ENCODE results near the gene SKAP1. TPM values are rescaled to one million over a fixed set of nuclear protein-coding genes. Genes with fewer than 3 reads are reported as not detected.
"Not testable (repeated sequence)": the region's sequence is repeated elsewhere in the genome, so short reads cannot be mapped to it uniquely, and the experiment has no call there.

The SKAP1 gene
- total RNA-seq, 1 experiment from 2014 or later: not detected

DNA sequence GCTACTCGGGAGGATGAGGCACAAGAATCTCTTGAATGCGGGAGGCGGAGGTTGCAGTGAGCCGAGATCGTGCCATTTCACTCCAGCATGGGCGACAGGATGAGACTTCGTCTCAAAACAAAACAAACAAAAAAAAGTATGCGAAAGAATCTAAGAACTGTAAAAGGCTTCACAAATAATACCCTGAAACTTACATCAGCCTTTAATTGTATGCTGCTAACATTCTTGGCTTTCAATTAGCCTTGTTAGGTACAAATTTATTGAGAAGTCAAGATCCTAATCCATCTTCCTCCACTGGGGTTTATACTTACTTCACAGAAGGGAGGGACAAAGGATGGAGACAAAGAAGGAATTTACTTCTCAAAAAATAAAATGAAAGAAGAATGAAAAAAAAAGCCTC is 239.1 kb downstream of the SKAP1 start:
- Mint-ChIP-seq H3K27me3 (ENCODE audit: insufficient read depth, unreplicated experiment) (peaks cover 96% of the 10 kb centered on the region), H3K4me3 (ENCODE audit: unreplicated experiment) (no peak overlapping the region), H3K9me3 (ENCODE audit: unreplicated experiment) (no peaks in the 10 kb centered on the region), H3K4me1 (ENCODE audit: insufficient read depth, unreplicated experiment) (no peaks in the 10 kb centered on the region), H3K27ac (ENCODE audit: low read depth, unreplicated experiment) (no peak overlapping the region), H3K36me3 (ENCODE audit: insufficient read depth, unreplicated experiment) (no peaks in the 10 kb centered on the region)
- no TSS peak for BruUV-seq (replicated peaks)
- ChIA-PET POLR2A (no interaction called here), CTCF (no interaction called here)
- intact Hi-C loops (cut with micrococcal nuclease): no loop called here
- no peak for DNase-seq (ENCODE audit: unreplicated experiment)
- TF ChIP-seq CTCF (IDR thresholded peaks at IDR 0.05; ENCODE audit: unreplicated experiment): no peak

- CTCF ChIA-PET: no interaction called here
- intact Hi-C loops (cut with micrococcal nuclease): no loop called here
- H3K27me3 Mint-ChIP-seq (ENCODE audit: insufficient read depth, unreplicated experiment): peaks cover 96% of the 10 kb centered on the region
- H3K4me1 Mint-ChIP-seq (ENCODE audit: insufficient read depth, unreplicated experiment): no peaks in the 10 kb centered on the region
- H3K27ac Mint-ChIP-seq (ENCODE audit: low read depth, unreplicated experiment): no peak overlapping the region
- no peak for TF ChIP-seq CTCF (IDR thresholded peaks at IDR 0.05; ENCODE audit: unreplicated experiment)
- no peak overlapping the region for H3K4me3 Mint-ChIP-seq (ENCODE audit: unreplicated experiment)
- H3K36me3 Mint-ChIP-seq (ENCODE audit: insufficient read depth, unreplicated experiment): no peaks in the 10 kb centered on the region
- POLR2A ChIA-PET: interaction anchor here (0.5 kb wide), 1 partner anchor 8 kb away, joined by 3 read pairs; no protein-coding TSS in a partner anchor
- DNase-seq (ENCODE audit: unreplicated experiment): no peak
- no TSS peak for BruUV-seq (replicated peaks)
- no peaks in the 10 kb centered on the region for H3K9me3 Mint-ChIP-seq (ENCODE audit: unreplicated experiment)
These were observed 242.0 kb downstream of the SKAP1 start for GRCh38 chr17:48187872-48188608.

- BruUV-seq (replicated peaks); H3K9me3 Mint-ChIP-seq (ENCODE audit: unreplicated experiment); H3K4me1 Mint-ChIP-seq (ENCODE audit: insufficient read depth, unreplicated experiment); H3K27ac Mint-ChIP-seq (ENCODE audit: low read depth, unreplicated experiment); DNase-seq (ENCODE audit: unreplicated experiment); intact Hi-C loops (cut with micrococcal nuclease); H3K36me3 Mint-ChIP-seq (ENCODE audit: insufficient read depth, unreplicated experiment); H3K4me3 Mint-ChIP-seq (ENCODE audit: unreplicated experiment): not testable (repeated sequence)
- ChIA-PET CTCF (interaction anchor here (0.5 kb wide), 1 partner anchor 513 kb away, joined by 4 read pairs; no protein-coding TSS in a partner anchor), POLR2A (interaction anchor here (0.5 kb wide), 1 partner anchor 405 kb away, joined by 3 read pairs; no protein-coding TSS in a partner anchor)
- peaks cover 90% of the 10 kb centered on the region for H3K27me3 Mint-ChIP-seq (ENCODE audit: insufficient read depth, unreplicated experiment)
These were observed 243.7 kb downstream of the SKAP1 start for GRCh38 chr17:48186317-48186716.

DNA sequence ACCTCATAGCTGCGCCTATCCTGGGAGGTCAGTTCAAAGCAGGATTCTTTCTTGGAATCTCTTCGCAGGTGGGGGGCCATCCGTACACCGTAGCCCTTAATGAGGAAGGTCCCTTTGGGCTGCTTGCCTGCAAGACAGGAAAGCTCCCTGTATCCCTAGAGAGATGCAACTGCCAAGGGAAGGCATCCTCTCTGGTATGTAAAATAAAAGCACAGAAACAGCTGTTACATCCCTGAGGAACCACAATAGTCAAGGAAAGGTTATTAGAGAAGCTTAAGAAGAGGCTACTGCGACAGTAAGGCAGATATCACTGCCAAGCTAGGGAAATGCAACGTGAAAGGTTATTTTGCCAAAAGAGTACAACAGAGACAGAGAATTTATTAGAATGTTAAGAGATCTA is 245.3 kb downstream of the SKAP1 start:
- Mint-ChIP-seq H3K27me3 (ENCODE audit: insufficient read depth, unreplicated experiment) (peaks cover 94% of the 10 kb centered on the region), H3K27ac (ENCODE audit: low read depth, unreplicated experiment) (no peak overlapping the region), H3K9me3 (ENCODE audit: unreplicated experiment) (no peaks in the 10 kb centered on the region), H3K4me1 (ENCODE audit: insufficient read depth, unreplicated experiment) (no peaks in the 10 kb centered on the region), H3K4me3 (ENCODE audit: unreplicated experiment) (no peak overlapping the region), H3K36me3 (ENCODE audit: insufficient read depth, unreplicated experiment) (no peaks in the 10 kb centered on the region)
- TF ChIP-seq CTCF (IDR thresholded peaks at IDR 0.05; ENCODE audit: unreplicated experiment): no peak
- ChIA-PET POLR2A (interaction anchor here (0.9 to 1.0 kb wide), 2 partner anchors 43 to 137 kb away, joined by 3 read pairs; partner anchors contain the start of gene NFE2L1), CTCF (interaction anchor here (0.6 kb wide), 2 partner anchors 19 to 997 kb away, joined by 3 read pairs; no protein-coding TSS in a partner anchor)
- intact Hi-C loops (cut with micrococcal nuclease): no loop called here
- BruUV-seq (replicated peaks): no TSS peak
- no peak for DNase-seq (ENCODE audit: unreplicated experiment)

Measured in MCF 10A (cell line).